Testis (tissue), 3 donors: ENCODE results near the gene CCDC9B. TPM values are rescaled to one million over a fixed set of nuclear protein-coding genes. Genes with fewer than 3 reads are reported as not detected.

Experiments
- DNase-seq: peaks from one replicate; pipeline ENCODE4 v3.0.0-alpha.2; 2019
- H3K27ac ChIP-seq, 2 donors: fragments of 200-600 bp; sonication (generic); one replicate each; pipeline ENCODE4 v1.5.1; 2019
- H3K27me3 ChIP-seq: fragments of 200-600 bp; sonication (generic); one replicate; pipeline ENCODE4 v1.5.1; 2019
- H3K36me3 ChIP-seq: fragments of 200-600 bp; sonication (generic); one replicate; pipeline ENCODE4 v1.5.1; 2017; ENCODE audit warnings: low read depth; ENCODE audit errors: missing control alignments
- H3K4me1 ChIP-seq: fragments of 200-600 bp; sonication (generic); one replicate; pipeline ENCODE4 v1.5.1; 2019
- H3K4me3 ChIP-seq, 2 donors: fragments of 200-600 bp; sonication (generic); one replicate each; pipeline ENCODE4 v1.5.1; 2017 to 2019
- H3K9me3 ChIP-seq: fragments of 200-600 bp; sonication (generic); one replicate; pipeline ENCODE4 v1.5.1; 2017
- CTCF ChIP-seq, 3 experiments: fragments of 450-650 bp in 2 of 3; fragments of 200-600 bp in 1 of 3; sonication (generic) in 1 of 3; IDR thresholded peaks; one replicate each; pipeline ENCODE4 v1.5.1; 2016 to 2019; ENCODE audit warnings: antibody characterized with exemption in 3 of 3, mild to moderate bottlenecking in 2 of 3, moderate library complexity in 1 of 3
- POLR2A ChIP-seq: fragments of 450-650 bp; IDR thresholded peaks from one replicate; pipeline ENCODE4 v1.6.1; 2017; ENCODE audit warnings: antibody characterized with exemption, mild to moderate bottlenecking, moderate library complexity
- WGBS, 2 donors: methylation state at CpG; one replicate each; pipeline ENCODE4 v1.1.5; 2018; 5-methylcytosine and 5-hydroxymethylcytosine counted together
- intact Hi-C: fragments of 100-400 bp; cut with DNase I; formaldehyde crosslinking; loops from one replicate; pipeline ENCODE4 v1.15.1; 2023; ENCODE audit warnings: low total_unique reads
- polyA plus RNA-seq: library from polyadenylated mRNA; stranded (reverse); fragments of 350-450 nt; fragmentation: Illumina TruSeq; extraction: RNeasy Lipid Tissue Mini Kit (QIAGEN cat#74804); gene quantifications from one replicate; pipeline ENCODE4 v1.2.3, GENCODE V29; 2014; ENCODE audit warnings: low read depth, low replicate concordance; ENCODE audit not compliant: insufficient read depth
- total RNA-seq, 2 donors: library from RNA; depleted of rRNA; stranded (reverse); fragments of >200 nt; gene quantifications; one replicate each; pipeline ENCODE4 v1.2.3, GENCODE V29; 2016

Gene CCDC9B
- total and polyA plus RNA-seq, 3 donors from 2014 or later = 20.4 to 38.9 (median 36.8) TPM

- no peak overlapping the region for H3K4me3 ChIP-seq
- no peak overlapping the region for H3K27ac ChIP-seq
- no peaks in the 10 kb centered on the region for H3K27me3 ChIP-seq
- intact Hi-C loops = no loop called here
- no peaks in the 10 kb centered on the region for H3K36me3 ChIP-seq
- no peaks in the 10 kb centered on the region for H3K4me1 ChIP-seq
- no peak for TF ChIP-seq POLR2A
- no peak for TF ChIP-seq CTCF (IDR thresholded peaks at IDR 0.05)
- no peaks in the 10 kb centered on the region for H3K9me3 ChIP-seq
- DNase-seq = no peak
- WGBS, 2 donors = 82 to 90% methylated on average over 4 to 5 of the region's 5 CpGs
Observed at GRCh38 chr15:40306371-40306770, 34.4 kb downstream of the CCDC9B start.

GRCh38 chr15:40305281-40305680, 35.5 kb downstream of the CCDC9B start:
- H3K36me3 ChIP-seq = no peaks in the 10 kb centered on the region
- WGBS, 2 donors = 92 to 94% methylated on average over 4 of the region's 4 CpGs
- no peaks in the 10 kb centered on the region for H3K9me3 ChIP-seq
- no peak overlapping the region for H3K27ac ChIP-seq
- H3K4me3 ChIP-seq = no peak overlapping the region
- TF ChIP-seq CTCF (IDR thresholded peaks at IDR 0.05) = no peak
- no peak for TF ChIP-seq POLR2A
- intact Hi-C loops = no loop called here
- H3K27me3 ChIP-seq = no peaks in the 10 kb centered on the region
- H3K4me1 ChIP-seq = no peaks in the 10 kb centered on the region
- DNase-seq = no peak

- no peak for TF ChIP-seq CTCF (IDR thresholded peaks at IDR 0.05)
- no peak for TF ChIP-seq POLR2A
- no peaks in the 10 kb centered on the region for H3K9me3 ChIP-seq
- 90 to 97% methylated on average over 2 of the region's 2 CpGs for WGBS, 2 donors
- no peak for DNase-seq
- no peak overlapping the region for H3K27ac ChIP-seq
- no peak overlapping the region for H3K4me3 ChIP-seq
- intact Hi-C loops = no loop called here
- no peaks in the 10 kb centered on the region for H3K4me1 ChIP-seq
- no peaks in the 10 kb centered on the region for H3K27me3 ChIP-seq
- no peaks in the 10 kb centered on the region for H3K36me3 ChIP-seq
Observed at GRCh38 chr15:40303576-40303975, 37.2 kb downstream of the CCDC9B start.

GRCh38 chr15:40302981-40303380, 37.8 kb downstream of the CCDC9B start:
- DNase-seq = no peak
- intact Hi-C loops = no loop called here
- no peaks in the 10 kb centered on the region for H3K9me3 ChIP-seq
- whole genome bisulfite sequencing, 2 donors = 62 to 81% methylated on average over 9 to 11 of the region's 11 CpGs
- H3K36me3 ChIP-seq = no peaks in the 10 kb centered on the region
- TF ChIP-seq CTCF (IDR thresholded peaks at IDR 0.05) (no peak), POLR2A (no peak)
- no peaks in the 10 kb centered on the region for H3K4me1 ChIP-seq
- H3K27ac ChIP-seq = no peak overlapping the region
- H3K27me3 ChIP-seq = no peaks in the 10 kb centered on the region
- no peak overlapping the region for H3K4me3 ChIP-seq

- no peaks in the 10 kb centered on the region for H3K9me3 ChIP-seq
- no peak for DNase-seq
- no peaks in the 10 kb centered on the region for H3K4me1 ChIP-seq
- TF ChIP-seq CTCF (IDR thresholded peaks at IDR 0.05) (no peak), POLR2A (no peak)
- no peak overlapping the region for H3K4me3 ChIP-seq
- H3K27ac ChIP-seq = no peak overlapping the region
- 92 to 100% methylated on average over 4 to 19 of the region's 19 CpGs for WGBS, 2 donors
- H3K27me3 ChIP-seq = no peaks in the 10 kb centered on the region
- intact Hi-C loops = no loop called here
- H3K36me3 ChIP-seq = no peaks in the 10 kb centered on the region
Observed at GRCh38 chr15:40302288-40302886, 38.4 kb downstream of the CCDC9B start.
